Right lobe of liver (tissue), 6 donors: ENCODE results near the gene PRR22. TPM values are rescaled to one million over a fixed set of nuclear protein-coding genes. Genes with fewer than 3 reads are reported as not detected.

ENCODE experiments used
- ATAC-seq, 4 donors: fragments of 200-7000 bp; cut with Tn5 transposase; one replicate each; pipeline ENCODE4 v1.9.1; 2020; ENCODE audit warnings: mild to moderate bottlenecking in 4 of 4, moderate library complexity in 4 of 4
- DNase-seq, 3 donors: peaks; one replicate each; pipeline ENCODE4 v3.0.0-alpha.2; 2020
- H3K27ac ChIP-seq, 3 donors: fragments of 200-600 bp; one replicate each; pipeline ENCODE4 v1.8.0; 2022
- H3K27me3 ChIP-seq, 2 donors: fragments of 200-600 bp; one replicate each; pipeline ENCODE4 v1.8.0; 2022
- H3K36me3 ChIP-seq, 4 donors: fragments of 200-600 bp; sonication (generic) in 1 of 4; one replicate each; pipeline versions ENCODE4 v1.5.1 to v1.8.0; 2017 to 2022; ENCODE audit warnings: control low read depth in 1 of 4
- H3K4me1 ChIP-seq, 4 donors: fragments of 200-600 bp; sonication (generic) in 1 of 4; one replicate each; pipeline versions ENCODE4 v1.5.1 to v1.8.0; 2017 to 2022; ENCODE audit warnings: control low read depth in 1 of 4
- H3K4me3 ChIP-seq, 3 donors: fragments of 200-600 bp; one replicate each; pipeline ENCODE4 v1.8.0; 2022
- H3K9me3 ChIP-seq, 4 donors: fragments of 200-600 bp; sonication (generic) in 1 of 4; one replicate each; pipeline versions ENCODE4 v1.5.1 to v1.8.0; 2017 to 2022; ENCODE audit warnings: control low read depth in 1 of 4
- POLR2A ChIP-seq: fragments of 450-650 bp; IDR thresholded peaks from one replicate; pipeline ENCODE4 v1.6.1; 2017; ENCODE audit warnings: antibody characterized with exemption, mild to moderate bottlenecking
- WGBS: methylation state at CpG from one replicate; pipeline ENCODE4 v1.1.6; 2018; ENCODE audit warnings: low coverage, low lambda C conversion rate; ENCODE audit not compliant: insufficient coverage; ENCODE audit errors: missing lambda C conversion rate; 5-methylcytosine and 5-hydroxymethylcytosine counted together
- intact Hi-C, 2 donors: fragments of 100-400 bp; cut with DNase I; formaldehyde crosslinking; loops; one replicate each; pipeline versions ENCODE4 v1.11.2 to v1.14.1; 2022
- total RNA-seq, 6 experiments: library from RNA; depleted of rRNA in 2 of 6; stranded (reverse); fragments of >200 nt in 2 of 6; fragmentation: NEBNext Ultra II Directional in 3 of 6; extraction: Animal tissue kit (Norgen Biotek cat#: 25700) in 3 of 6; gene quantifications; one replicate each; pipeline versions ENCODE4 v1.1.0 to v1.2.4, GENCODE V29; 2016 to 2023
- TF ChIP-seq, protein P1 (sequence below), 4 donors: fragments of 200-600 bp in 3 of 4; fragments of 450-650 bp in 1 of 4; IDR thresholded peaks; one replicate each; pipeline versions ENCODE4 v1.5.1 to v1.8.0; 2016 to 2022; ENCODE audit warnings: antibody characterized with exemption in 4 of 4, mild to moderate bottlenecking in 2 of 4
- donor health status: DM: no; HTN: yes; CAD: no.
- donor health status: DM: no; HTN: no; CAD: no.
- donor health status: DM: no; HTN: no; CAD: no.
- donor health status: DM: no; HTN: yes; CAD: no.
- donor health status: DM: no; HTN: yes; CAD: no.

Gene PRR22
- total RNA-seq, 6 experiments from 2014 or later: 1.7 to 3.3 (median 2.1) TPM

GRCh38 chr19:5799247-5800241, 15.0 kb upstream of the PRR22 start:
- 11% methylated on average over 14 of the region's 37 CpGs for WGBS
- H3K36me3 ChIP-seq: no peaks in the 10 kb centered on the region
- intact Hi-C loops: loop anchor here in 1 of 2 donors (10.0 kb wide), 1 partner anchor 165 kb away; no protein-coding TSS in a partner anchor
- TF ChIP-seq, protein P1, sequence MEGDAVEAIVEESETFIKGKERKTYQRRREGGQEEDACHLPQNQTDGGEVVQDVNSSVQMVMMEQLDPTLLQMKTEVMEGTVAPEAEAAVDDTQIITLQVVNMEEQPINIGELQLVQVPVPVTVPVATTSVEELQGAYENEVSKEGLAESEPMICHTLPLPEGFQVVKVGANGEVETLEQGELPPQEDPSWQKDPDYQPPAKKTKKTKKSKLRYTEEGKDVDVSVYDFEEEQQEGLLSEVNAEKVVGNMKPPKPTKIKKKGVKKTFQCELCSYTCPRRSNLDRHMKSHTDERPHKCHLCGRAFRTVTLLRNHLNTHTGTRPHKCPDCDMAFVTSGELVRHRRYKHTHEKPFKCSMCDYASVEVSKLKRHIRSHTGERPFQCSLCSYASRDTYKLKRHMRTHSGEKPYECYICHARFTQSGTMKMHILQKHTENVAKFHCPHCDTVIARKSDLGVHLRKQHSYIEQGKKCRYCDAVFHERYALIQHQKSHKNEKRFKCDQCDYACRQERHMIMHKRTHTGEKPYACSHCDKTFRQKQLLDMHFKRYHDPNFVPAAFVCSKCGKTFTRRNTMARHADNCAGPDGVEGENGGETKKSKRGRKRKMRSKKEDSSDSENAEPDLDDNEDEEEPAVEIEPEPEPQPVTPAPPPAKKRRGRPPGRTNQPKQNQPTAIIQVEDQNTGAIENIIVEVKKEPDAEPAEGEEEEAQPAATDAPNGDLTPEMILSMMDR (IDR thresholded peaks at IDR 0.05): no peak
- no peak for TF ChIP-seq POLR2A
- H3K9me3 ChIP-seq: no peaks in the 10 kb centered on the region
- peak; percentile 65 to 80 (median 79) for DNase-seq
- no peak overlapping the region for H3K4me3 ChIP-seq
- peak overlapping the region; percentile 20 to 67 (median 45) for H3K27ac ChIP-seq
- peak; percentile 1 to 35 (median 19) for ATAC-seq
- peaks cover 0 to 49% (median 21%) of the 10 kb centered on the region in 4 donors for H3K4me1 ChIP-seq
- no peaks in the 10 kb centered on the region for H3K27me3 ChIP-seq

DNA sequence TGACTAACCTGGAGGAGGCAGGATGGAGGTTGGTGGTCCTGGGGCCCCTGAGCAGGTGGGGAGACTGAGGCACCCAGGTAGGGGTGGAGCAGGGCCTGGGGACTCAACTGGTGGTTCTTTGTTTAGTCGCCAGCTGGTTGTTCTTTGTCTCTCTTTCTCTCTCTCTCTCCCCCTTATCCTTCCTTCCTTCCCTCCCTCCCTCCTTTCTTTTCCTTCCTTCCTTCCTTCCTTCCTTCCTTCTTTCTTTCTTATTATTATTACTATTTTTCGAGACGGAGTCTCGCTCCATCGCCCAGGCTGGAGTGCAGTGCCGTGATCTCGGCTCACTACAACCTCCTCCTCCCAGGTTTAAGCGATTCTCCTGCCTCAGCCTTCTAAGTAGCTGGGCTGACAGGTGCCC, 13.7 kb upstream of the PRR22 start:
- no peak for TF ChIP-seq POLR2A
- TF ChIP-seq, protein P1 (IDR thresholded peaks at IDR 0.05): no peak
- no peak for DNase-seq
- Histone ChIP-seq H3K4me1 (peaks cover 0 to 46% (median 19%) of the 10 kb centered on the region in 4 donors), H3K27me3 (no peaks in the 10 kb centered on the region), H3K9me3 (no peaks in the 10 kb centered on the region), H3K27ac (no peak overlapping the region), H3K4me3 (no peak overlapping the region), H3K36me3 (no peaks in the 10 kb centered on the region)
- no peak for ATAC-seq
- intact Hi-C loops: no loop called here
- 96% methylated on average over 4 of the region's 8 CpGs for WGBS

DNA sequence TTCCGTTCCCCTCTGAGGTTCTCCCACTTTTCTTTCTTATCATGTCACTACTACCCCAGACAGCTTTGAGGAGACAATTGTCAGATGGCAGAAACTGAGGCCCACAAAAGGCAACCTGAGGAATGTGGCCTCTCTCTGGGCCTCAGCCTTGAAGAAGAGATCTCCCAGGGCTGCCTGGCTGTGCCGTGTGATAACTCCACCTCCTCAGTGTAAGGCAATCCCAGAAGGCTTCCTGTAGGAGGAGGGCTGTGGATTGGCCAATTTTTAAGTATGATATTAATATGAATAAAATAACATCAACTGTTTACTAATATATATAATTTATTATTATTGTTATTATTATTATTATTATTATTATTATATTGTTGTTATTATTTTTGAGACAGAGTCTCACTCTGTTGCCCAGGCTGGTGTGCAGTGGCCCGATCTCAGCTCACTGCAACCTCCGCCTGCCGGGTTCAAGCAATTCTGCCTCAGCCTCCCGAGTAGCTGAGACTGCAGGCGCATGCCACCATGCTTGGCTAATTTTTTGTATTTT, 10.9 kb upstream of the PRR22 start:
- DNase-seq: no peak
- no peak for ATAC-seq
- Histone ChIP-seq H3K4me3 (no peak overlapping the region), H3K4me1 (peaks cover 3 to 30% (median 14%) of the 10 kb centered on the region in 4 donors), H3K27ac (no peak overlapping the region), H3K36me3 (no peaks in the 10 kb centered on the region), H3K27me3 (no peaks in the 10 kb centered on the region), H3K9me3 (no peaks in the 10 kb centered on the region)
- no peak for TF ChIP-seq POLR2A
- TF ChIP-seq, protein P1 (IDR thresholded peaks at IDR 0.05): no peak
- intact Hi-C loops: no loop called here
- 93% methylated on average over 7 of the region's 7 CpGs for WGBS

GRCh38 chr19:5793188-5793587, 8.6 kb upstream of the PRR22 start:
- 93% methylated on average over 3 of the region's 3 CpGs for WGBS
- intact Hi-C loops: no loop called here
- Histone ChIP-seq H3K27me3 (no peaks in the 10 kb centered on the region), H3K36me3 (peaks cover 0 to 16% (median 7%) of the 10 kb centered on the region in 4 donors), H3K4me1 (peaks cover 0 to 10% (median 1%) of the 10 kb centered on the region in 4 donors), H3K27ac (no peak overlapping the region), H3K4me3 (no peak overlapping the region), H3K9me3 (no peaks in the 10 kb centered on the region)
- TF ChIP-seq, protein P1 (IDR thresholded peaks at IDR 0.05): no peak
- no peak for TF ChIP-seq POLR2A
- ATAC-seq: no peak
- DNase-seq: no peak
